Large intestine (tissue), 3 donors: ENCODE data around the gene CEACAM20. TPM values are rescaled to one million over a fixed set of nuclear protein-coding genes. Genes with fewer than 3 reads are reported as not detected.
A peak's percentile ranks its signal among the peaks of the same experiment; 100 is the strongest.
"Not testable (repeated sequence)": the region's sequence is repeated elsewhere in the genome, so short reads cannot be mapped to it uniquely, and the experiment has no call there.

Experiments used
- DNase-seq, 2 donors: peaks; one replicate each; pipeline versions ENCODE4 v3.0.0 to v3.0.0-alpha.2; 2013
- H3K27ac ChIP-seq: one replicate; pipeline ENCODE4 v1.5.1; 2013; ENCODE audit warnings: low read length
- H3K27me3 ChIP-seq: 2 replicates; pipeline ENCODE4 v1.6.1; 2013; ENCODE audit warnings: low read length; ENCODE audit not compliant: control insufficient read depth, insufficient read depth
- H3K36me3 ChIP-seq: 2 replicates; pipeline ENCODE4 v1.6.1; 2013; ENCODE audit warnings: low read length; ENCODE audit not compliant: control insufficient read depth, insufficient read depth
- H3K4me1 ChIP-seq: one replicate; pipeline ENCODE4 v1.6.1; 2013; ENCODE audit warnings: low read length; ENCODE audit not compliant: control insufficient read depth, insufficient read depth
- H3K4me3 ChIP-seq: one replicate; pipeline ENCODE4 v1.5.1; 2013; ENCODE audit warnings: low read length
- H3K9me3 ChIP-seq: one replicate; pipeline ENCODE4 v1.6.1; 2013; ENCODE audit warnings: mild to moderate bottlenecking, low read depth, low read length, moderate library complexity; ENCODE audit not compliant: control insufficient read depth
- WGBS: methylation state at CpG from one replicate; pipeline ENCODE4 v1.1.5; 2013; ENCODE audit warnings: low lambda C conversion rate; ENCODE audit not compliant: insufficient coverage; 5-methylcytosine and 5-hydroxymethylcytosine counted together
- polyA plus RNA-seq: library from polyadenylated mRNA; unstranded; fragments of 120-200 nt; gene quantifications from one replicate; pipeline ENCODE4 v1.2.1, GENCODE V29; 2013

The CEACAM20 gene
- polyA plus RNA-seq, 1 donor, result 2.6 TPM

DNA sequence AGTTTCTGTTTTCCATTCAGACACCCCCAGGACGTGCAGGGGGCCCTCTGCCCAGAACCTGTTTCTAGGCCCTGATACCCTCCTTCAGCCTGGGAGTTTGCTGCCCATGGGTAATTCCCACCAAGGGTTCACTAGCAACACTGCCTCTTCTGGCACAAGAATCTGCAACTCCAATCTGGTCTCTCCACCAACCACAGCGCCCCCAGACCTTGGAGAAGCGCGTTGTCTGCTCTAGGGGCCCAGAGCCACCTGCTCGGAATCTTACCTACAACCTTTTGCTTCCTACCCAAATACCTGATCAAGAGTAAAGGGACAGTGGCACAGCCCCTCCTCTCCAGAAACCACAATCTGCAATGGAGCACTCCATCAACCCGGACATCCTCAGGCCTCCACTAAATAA lies 29.9 kb downstream of the CEACAM20 start:
- no CpG with 5 or more reads among the region's 6 CpGs for WGBS

DNA sequence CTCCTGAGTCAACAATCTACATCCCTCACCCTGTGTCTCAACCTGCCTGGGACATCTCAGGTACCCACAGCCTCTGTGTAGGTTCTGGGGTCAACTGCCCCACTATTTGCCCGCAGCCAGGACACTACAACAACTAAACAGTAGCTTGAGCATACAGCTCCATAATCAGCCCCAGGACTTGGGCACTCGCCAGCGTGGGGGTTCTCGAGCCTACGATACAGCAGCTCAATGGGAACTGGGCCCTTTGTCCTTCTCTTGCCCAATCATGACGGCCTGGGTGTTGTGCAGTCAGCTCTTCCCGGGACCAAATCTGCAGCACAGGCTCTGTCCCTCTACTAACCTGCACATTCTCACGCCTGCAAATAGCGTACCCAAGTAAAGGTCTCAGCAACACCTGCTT lies 30.5 kb downstream of the CEACAM20 start:
- H3K27me3 ChIP-seq, result no peaks in the 10 kb centered on the region
- H3K27ac ChIP-seq, result no peak overlapping the region
- WGBS, result no CpG with 5 or more reads among the region's 9 CpGs
- H3K36me3 ChIP-seq, result peaks cover 37% of the 10 kb centered on the region
- DNase-seq, result no peak
- no peak overlapping the region for H3K4me3 ChIP-seq
- peaks cover 50% of the 10 kb centered on the region for H3K9me3 ChIP-seq
- peaks cover 6% of the 10 kb centered on the region for H3K4me1 ChIP-seq

More for the DNA sequence above, 29.9 kb downstream of the CEACAM20 start:
- Histone ChIP-seq H3K27ac (no peak overlapping the region), H3K36me3 (peaks cover 32% of the 10 kb centered on the region), H3K9me3 (peaks cover 45% of the 10 kb centered on the region), H3K4me3 (peak overlapping the region; percentile 78), H3K27me3 (no peaks in the 10 kb centered on the region), H3K4me1 (peaks cover 6% of the 10 kb centered on the region)
- DNase-seq, result no peak

DNA sequence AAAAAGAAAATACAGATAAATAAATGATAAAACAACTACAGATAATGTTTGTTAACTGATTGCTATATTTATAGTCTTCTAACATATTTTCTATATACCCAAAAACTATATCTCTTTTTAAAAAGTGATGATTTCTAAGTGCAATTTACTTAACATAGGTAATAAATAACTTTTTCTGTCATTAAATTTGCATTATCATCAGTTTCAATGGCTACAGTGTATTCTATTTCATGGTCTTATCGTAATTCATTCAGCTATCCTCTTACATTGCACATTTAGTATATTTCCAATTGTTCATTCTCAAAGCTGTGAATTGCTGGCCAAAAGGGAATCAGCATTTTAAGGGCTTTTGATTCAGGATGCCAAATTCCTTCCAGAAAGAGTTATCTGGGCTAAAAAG lies 32.8 kb downstream of the CEACAM20 start:
- H3K9me3 ChIP-seq, result peaks cover 57% of the 10 kb centered on the region
- H3K4me1 ChIP-seq, result peaks cover 6% of the 10 kb centered on the region
- DNase-seq, result no peak
- H3K36me3 ChIP-seq, result peaks cover 59% of the 10 kb centered on the region
- H3K27ac ChIP-seq, result no peak overlapping the region
- 100% methylated on average over 1 of the region's 1 CpG for WGBS
- H3K27me3 ChIP-seq, result no peaks in the 10 kb centered on the region
- H3K4me3 ChIP-seq, result no peak overlapping the region

DNA sequence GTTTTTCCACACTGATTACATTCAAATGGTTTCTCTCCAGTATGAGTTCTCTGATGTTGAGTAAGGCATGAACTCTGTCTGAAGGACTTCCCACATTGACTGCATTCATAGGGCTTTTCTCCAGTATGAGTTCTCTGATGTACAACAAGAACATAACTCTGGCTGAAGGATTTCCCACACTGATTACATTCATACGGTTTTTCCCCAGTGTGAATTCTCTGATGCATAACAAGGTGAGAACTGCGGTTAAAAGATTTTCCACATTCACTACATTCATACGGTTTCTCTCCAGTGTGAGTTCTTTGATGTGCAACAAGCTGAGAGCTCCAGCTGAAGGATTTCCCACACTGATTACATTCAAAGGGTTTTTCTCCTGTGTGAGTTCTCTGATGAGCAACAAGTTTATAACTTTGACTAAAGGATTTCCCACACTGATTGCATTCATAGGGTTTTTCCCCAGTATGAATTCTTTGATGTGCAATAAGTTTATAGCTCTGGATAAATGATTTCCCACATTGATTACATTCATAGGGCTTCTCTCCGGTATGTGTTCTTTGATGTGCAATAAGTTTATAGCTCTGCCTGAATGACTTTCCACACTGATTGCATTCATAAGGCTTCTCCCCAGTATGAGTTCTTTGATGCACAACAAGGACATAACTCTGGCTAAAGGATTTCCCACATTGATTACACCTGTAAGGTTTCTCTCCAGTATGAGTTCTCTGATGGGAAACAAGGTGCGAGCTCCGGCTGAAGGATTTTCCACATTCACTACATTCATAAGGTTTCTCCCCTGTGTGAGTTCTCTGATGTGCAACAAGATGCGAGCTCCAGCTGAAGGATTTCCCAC lies 52.7 kb downstream of the CEACAM20 start:
- Histone ChIP-seq H3K4me3 (no peak overlapping the region), H3K27ac (no peak overlapping the region), H3K4me1 (no peaks in the 10 kb centered on the region), H3K27me3 (no peaks in the 10 kb centered on the region), H3K9me3 (peaks cover 53% of the 10 kb centered on the region), H3K36me3 (peaks cover 44% of the 10 kb centered on the region)
- WGBS, result 100% methylated on average over 1 of the region's 7 CpGs
- DNase-seq, result peak in 1 of 2 donors; percentile 28

DNA sequence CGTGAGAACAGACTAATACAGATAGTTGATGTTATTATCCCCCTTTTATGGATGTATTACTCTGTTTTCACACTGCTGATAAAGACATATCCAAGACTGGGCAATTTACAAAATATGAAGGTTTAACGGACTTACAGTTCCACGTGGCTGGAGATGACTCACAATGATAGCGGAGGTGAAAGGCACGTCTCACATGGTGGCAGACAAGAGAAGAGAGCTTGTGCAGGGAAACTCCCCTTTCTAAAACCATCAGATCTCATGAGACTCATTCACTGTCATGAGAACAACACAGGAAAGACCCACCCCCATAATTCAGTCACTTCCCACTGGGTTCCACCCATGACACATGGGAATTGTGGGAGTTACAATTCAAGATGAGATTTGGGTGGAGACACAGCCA lies 60.7 kb downstream of the CEACAM20 start:
- no CpG with 5 or more reads among the region's 5 CpGs for WGBS
- H3K9me3 ChIP-seq, H3K27ac ChIP-seq, H3K36me3 ChIP-seq, DNase-seq, H3K4me1 ChIP-seq, H3K4me3 ChIP-seq, H3K27me3 ChIP-seq: not testable (repeated sequence)

DNA sequence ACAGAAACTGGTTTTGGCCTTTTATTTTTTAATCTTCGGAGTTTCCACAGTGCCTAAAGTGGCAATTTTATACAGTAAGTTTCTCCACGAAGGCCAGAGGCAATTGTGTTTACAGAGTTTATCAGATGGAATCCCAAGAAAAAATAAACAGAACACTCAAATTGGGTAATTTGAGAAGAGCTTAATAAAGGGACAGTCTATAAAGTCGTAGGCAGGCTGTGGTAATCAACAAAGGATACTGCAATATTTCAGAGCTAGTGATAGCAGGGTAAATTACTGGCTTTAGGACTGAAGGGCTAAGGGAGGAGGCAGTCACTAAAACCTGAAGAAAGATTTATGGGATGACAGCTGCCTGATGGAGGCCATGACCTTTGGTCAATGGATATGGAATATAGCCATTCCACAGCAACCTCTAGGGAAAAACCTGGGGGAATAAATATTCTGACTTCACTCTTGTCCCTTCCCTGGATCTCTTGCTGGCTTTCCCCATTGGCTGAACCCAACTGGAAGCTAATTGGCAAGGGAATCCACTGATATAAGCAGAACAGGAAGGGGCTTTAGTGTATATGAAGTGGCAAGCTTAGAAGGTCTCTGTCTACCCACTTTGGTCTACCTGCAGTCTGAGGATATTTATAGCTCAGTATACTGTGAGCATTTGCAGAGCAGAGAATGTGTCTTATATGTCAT lies 66.7 kb downstream of the CEACAM20 start:
- not testable (repeated sequence) for H3K4me3 ChIP-seq, H3K27ac ChIP-seq, H3K36me3 ChIP-seq, H3K9me3 ChIP-seq, H3K27me3 ChIP-seq, DNase-seq, H3K4me1 ChIP-seq
- WGBS, result 33% methylated on average over 2 of the region's 3 CpGs

Other genes with a start within 250 kb of the CEACAM20 start
- 7.6 TPM for gene ZNF235, start 224.7 kb downstream of the CEACAM20 start, polyA plus RNA-seq
- gene ZNF112, start 173.0 kb downstream of the CEACAM20 start, polyA plus RNA-seq, result 9.2 TPM
- gene ZNF285, start 128.1 kb downstream of the CEACAM20 start, polyA plus RNA-seq, result 5.6 TPM
- gene ZNF229, start 81.2 kb downstream of the CEACAM20 start, polyA plus RNA-seq, result 9.2 TPM
- gene ZNF180, start 29.2 kb downstream of the CEACAM20 start, polyA plus RNA-seq, result 10.2 TPM
- gene IGSF23, start 83.9 kb upstream of the CEACAM20 start, polyA plus RNA-seq, result 11.5 TPM
- gene PVR, start 114.2 kb upstream of the CEACAM20 start, polyA plus RNA-seq, result 101 TPM
- gene CEACAM19, start 141.8 kb upstream of the CEACAM20 start, polyA plus RNA-seq, result 59.5 TPM
- gene CEACAM16, start 169.5 kb upstream of the CEACAM20 start, polyA plus RNA-seq, result not detected
- gene BCL3, start 219.0 kb upstream of the CEACAM20 start, polyA plus RNA-seq, result 60.2 TPM
- 49.5 TPM for gene CBLC, start 248.2 kb upstream of the CEACAM20 start, polyA plus RNA-seq